Glomerular endothelial cell (primary cell): Measurements from ENCODE around the gene ADIPOR2. TPM values are rescaled to one million over a fixed set of nuclear protein-coding genes. Genes with fewer than 3 reads are reported as not detected.

Source experiments
- DNase-seq: peaks from one replicate; pipeline ENCODE4 v3.0.0-alpha.2; 2011; ENCODE audit warnings: low read depth, low spot score; ENCODE audit errors: extremely low read depth
- total RNA-seq: library from RNA; depleted of rRNA; stranded (reverse); fragments of >200 nt; gene quantifications from 2 replicates; pipeline ENCODE4 v1.2.3, GENCODE V29; 2015

ADIPOR2 gene
- total RNA-seq, 1 donor from 2014 or later: 38.2 TPM

DNA sequence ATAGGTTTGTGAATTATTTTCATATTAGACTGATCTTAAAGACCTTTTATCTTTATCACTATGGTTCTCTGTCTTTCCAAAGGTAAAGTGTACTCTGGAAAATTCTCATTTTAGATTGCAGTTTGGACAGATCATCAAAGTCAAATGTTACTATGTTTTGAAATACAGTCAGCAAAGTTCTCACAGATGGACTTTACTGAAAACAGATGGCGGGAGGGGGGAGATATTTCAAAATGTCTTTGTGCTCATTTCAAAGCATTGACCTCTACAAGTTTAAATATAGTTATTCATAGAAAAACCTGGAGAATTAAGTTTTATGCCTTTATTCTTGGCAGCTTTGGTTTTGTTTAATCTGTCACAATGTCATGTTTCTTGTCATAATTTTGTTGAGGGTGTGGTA lies 77.7 kb downstream of the ADIPOR2 start:
- no peak for DNase-seq

DNA sequence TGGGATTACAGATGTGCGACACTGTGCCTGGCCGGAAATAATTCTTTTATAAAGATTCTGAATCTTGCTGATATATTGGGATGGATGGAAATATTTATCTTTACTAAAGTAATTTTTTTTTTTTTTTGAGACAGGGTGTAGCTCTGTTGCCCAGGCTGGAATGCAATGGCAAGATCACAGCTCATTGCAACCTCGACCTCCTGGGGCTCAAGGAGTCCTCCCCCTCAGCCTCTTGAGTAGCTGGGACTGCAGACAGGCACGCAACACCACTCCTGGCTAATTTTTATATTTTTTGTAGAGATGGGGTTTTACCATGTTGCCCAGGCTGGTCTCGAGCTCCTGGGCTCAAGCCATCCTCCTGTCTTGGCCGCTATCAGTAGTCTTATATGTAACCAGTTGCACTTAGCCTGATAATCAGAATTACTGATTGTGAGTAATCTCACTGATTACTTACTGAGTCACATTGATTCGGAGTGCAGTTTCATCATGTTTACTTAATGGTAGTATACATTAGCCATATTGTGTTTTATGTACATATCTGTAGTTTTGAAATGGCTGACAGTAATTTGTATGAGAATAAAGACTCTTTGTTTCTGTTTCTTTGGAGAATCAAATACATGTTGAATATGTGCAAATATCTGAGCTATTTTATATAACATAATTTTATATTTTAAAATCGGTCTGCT lies 79.1 kb downstream of the ADIPOR2 start:
- no peak for DNase-seq

DNA sequence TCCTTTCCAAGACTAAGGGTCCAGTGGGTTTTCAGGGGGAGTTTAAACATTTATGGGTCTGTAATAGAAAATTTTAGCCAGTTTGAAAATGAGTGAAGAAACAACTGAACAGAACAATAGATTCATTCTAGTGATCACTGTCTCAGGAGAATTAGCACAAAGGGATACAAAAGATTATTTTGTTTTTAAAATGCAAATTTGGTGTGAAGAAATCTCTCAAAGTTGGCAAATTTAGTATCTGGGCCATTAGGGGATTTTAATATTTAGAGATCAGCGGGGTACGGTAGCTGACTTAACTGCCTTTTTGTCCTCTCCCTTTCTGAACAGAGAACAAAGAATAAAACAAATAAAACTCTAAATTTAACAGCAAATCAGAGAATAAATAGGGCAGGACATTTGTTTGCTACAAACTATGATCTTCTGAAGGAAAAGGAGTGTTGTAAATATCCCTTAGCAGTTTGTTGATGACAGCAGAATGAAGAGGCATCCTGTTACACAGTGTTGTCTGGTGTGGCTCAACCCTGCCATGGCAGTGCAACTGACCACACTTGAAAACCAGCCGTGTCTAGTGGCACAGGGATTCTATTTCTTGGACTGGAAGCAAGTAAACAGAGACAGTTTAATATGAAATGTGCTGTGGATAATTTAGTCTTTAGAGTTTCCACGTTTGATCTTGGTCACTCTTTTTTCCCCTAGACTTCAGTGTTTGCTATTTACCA lies 83.2 kb downstream of the ADIPOR2 start:
- no peak for DNase-seq

DNA sequence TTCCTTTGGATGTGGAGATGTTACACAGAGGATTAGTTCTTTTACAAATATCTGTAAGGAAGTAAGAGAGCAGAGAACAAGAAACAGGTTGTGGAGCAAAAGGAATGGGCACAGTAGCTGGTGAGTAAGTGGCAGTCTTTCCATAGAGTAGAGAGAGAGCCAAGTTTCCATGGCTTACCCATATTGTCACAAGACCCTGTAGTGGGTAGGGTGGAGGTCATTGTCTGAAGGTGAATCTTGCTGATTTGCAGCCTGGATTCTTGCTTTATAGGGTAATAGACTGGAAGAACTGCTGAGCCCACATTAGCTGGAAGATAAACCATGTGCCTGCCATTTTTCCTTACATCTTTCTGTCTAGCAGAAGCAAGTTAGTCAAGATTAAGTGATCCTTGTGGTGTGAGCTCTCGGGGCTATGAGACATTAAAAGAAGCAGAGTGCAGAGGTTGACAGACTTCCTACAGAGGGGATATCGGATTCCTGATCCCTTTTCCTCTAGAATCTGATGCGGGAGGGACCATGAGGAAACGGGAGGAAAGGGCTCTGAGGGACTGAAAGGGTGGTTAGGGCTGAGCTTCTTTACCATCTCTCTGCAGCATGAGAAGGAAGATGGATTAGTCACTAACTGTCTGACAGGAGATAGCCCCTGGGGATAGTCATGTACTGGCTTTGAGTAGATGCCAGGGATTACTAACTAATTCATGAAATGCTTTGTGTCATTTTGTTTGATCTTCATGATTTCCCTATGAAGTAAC lies 85.5 kb downstream of the ADIPOR2 start:
- no peak for DNase-seq

DNA sequence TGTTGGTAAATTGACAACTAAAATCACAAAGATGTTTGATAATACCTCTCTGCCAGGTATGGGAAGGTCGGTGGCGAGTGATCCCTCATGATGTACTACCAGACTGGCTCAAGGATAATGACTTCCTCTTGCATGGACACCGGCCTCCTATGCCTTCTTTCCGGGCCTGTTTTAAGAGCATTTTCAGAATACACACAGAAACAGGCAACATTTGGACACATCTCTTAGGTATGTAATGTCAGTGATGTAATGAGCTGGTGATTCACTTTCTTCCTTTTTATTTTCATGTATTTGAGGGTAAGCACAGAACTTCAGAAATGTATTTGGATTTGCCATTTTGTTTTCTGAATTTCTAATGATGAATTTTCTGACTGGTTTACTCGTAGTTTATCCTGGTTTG lies 86.9 kb downstream of the ADIPOR2 start:
- no peak for DNase-seq

DNA sequence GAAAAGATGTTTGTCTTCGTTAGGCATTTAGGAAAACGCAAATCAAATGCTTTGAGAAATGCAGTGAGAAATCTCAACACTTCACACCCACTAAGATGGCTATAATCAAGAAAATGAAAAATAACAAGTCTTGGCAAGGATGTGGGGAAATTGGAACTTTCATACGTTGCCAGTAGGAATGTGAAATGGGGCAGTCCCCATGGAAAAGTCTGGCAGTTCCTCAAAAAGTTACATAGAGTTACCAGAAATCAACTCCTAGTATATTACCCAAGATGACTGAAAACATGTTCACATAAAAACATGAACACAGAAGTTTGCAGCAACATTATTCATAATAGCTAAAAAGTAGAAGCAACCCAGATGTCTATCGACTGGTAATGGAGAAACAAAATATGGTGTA lies 88.0 kb downstream of the ADIPOR2 start:
- DNase-seq: no peak

DNA sequence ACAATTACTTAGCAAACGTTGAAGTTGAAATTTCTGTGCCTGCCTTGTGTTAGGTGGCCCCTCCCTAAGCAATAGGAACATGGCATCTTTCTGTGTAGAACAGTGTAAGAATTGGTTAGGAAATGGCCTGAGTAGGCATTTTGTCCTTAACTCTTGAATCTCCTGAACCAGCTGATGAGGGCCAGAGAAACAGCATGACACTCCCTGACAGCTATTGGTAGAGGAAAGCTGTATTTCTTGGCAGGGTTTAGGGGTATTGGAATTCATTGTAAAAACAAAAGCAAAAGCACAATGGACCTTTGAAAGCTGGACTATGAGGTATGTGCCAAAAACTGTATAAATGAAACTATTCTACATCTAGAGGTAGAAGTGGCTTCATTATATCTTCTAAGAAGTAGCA lies 88.9 kb downstream of the ADIPOR2 start:
- DNase-seq: no peak

DNA sequence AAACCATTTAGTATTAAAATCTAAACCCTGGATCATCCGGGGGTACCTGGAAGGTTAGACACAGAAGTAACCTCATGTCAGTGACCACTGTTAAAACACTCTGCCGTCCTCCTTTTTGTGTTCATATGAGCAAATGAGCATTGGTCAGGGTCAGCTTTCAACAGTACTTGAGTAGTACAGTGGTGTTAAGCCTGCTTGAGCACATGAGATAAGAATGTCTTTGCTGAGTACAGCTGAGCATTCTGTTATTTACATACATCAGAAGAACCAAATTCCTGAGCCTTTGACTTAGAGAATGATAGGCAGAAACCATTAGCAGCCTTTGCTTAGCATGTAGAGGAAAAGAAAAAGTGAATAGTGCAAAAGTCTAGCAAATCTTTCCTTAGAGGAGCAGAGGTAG lies 90.9 kb downstream of the ADIPOR2 start:
- no peak for DNase-seq

DNA sequence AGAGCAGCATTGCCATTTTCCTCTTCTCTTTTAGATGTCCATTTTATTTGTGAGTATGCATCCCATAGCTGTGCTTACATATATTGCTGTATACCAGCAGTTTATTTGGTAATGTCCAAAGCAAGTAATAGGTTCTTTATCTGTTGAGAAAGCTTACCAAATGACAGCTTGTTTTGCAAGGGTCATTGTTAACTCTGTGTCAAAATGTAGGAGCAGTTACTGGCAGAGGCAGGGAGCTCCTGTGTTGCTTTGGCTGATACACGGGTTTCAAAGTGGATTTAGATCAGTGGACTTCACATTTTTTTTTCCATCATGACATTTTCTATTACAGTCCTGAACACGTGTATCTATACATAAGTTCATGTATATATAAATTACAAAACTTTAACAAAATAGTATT lies 91.3 kb downstream of the ADIPOR2 start:
- no peak for DNase-seq

DNA sequence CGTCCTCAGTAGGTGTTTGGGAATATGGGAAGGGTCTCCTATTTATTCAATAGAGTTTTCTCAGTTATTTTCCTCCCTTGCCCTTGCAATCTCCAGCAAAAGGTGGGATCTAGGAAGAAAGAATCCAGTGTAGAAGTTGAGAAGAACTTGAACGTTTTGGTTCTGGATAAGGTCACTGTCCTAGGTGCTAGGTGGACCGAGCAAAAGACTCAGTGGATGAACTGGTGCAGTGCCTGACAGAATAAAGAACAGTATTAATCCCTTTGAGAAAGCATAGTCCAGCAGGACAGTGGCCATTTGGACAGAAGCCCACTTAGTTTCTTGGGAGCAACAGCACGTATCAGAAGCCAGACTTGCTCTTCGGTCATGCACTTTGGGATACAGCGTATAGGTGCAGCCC lies 96.8 kb downstream of the ADIPOR2 start:
- no peak for DNase-seq

DNA sequence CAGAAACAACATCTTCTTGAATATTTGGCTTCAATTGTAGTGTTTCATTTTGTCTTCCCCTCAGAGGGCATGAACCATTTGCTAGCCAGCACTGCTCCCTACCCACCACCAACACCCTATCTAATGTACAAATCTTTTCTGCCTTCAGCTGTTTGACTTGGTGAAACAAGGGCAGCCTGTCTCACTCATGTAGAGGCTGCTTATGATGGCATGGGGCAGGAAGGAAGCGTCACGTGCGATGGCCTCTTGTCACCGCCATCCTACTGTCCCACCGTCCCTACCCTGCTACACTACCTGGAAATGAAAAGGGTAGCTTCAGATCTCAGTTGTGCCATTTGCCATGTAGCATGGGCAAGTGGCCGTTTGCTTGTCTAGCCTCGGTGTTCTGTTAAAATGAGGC lies 99.6 kb downstream of the ADIPOR2 start:
- DNase-seq: no peak

DNA sequence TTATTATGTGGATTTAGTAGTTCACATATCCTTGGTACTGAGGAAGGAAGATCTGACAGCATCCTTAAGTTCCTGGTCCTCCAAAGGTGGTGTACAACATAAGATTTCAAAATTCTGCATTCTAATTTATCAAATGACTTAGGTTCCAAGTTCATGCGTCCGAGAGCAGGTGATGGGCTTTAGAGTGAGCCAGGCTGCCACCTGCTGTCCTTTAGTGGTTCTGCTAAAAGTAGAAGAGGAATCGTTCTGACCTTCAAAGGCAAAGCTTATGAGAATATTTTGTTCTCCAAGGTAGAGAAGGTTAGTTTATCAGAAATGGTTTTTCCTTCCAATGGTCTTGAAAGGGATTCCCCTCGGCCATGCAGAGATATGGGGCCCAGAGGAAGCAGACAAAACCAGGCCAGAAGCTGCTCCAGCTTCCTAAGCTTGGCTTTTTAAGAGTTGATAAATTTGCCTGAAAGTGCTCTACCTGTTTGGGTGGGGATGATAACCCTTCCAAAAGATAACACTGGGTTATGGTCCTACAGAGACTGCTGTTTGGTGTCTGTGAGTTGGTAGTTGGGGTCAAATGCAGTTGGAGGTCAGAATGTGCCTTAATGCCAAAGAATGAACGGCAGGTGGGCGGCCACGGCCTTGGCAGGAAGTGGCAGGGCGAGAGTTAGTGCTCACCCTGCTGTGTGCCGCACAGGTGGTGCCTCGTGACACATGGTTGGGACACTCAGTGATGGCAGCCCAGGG lies 100.4 kb downstream of the ADIPOR2 start:
- no peak for DNase-seq

DNA sequence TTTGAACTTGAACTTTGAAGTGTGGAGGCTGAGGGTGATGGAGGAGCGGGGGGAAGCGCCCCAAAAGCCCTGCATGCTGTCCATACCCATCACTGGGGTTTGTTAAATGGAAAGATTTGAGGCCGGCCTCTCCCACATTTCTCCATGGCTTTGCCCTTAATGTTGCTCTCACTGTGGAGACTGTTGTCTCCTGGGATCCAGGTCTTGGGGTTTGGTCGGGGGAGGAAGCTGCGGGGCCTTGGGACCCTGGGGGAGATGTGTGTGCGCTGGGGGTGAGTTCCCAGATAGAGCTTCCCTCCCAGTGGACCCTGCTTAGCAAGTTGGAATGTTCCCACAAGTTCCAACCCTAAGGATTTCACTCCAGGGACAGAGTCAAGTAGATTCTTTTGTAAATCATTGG lies 101.5 kb downstream of the ADIPOR2 start:
- DNase-seq: no peak

DNA sequence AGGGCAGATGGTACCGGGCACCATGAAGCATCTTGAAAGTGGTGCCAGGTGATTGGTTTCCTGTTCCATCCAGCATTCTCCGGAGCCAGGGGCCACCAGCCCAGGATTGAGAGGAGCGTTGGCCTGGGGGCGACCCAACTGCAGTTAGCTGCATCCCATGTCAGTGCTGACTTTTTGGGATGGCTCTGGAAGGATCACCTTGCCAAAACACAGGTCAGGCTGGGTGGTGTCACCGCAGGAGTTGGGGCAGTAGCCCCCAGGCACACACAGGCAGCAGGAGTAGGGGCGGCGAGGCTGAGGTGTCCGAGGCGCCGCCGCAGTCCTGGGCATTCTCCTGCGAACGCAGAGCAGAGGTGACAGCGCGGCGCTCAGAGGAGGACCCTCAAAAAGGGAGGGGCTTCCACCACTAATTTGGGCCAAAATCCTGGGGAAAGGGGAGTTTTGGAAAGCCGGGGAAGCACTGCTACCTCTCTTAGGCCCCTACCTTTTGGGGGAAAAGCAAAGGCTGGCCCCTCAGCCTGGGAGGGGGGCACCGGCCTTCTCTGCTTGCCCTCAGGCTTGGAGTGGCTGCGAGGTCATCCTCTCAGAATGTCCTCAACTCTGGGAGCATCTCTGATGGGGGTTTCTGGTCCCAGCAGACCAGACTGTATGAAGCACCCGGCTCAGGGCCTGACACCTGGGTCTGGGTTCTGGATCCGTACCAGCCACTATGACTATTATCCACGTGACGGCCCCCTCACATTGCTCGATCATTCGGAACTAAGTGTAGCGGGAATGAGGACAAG lies 102.7 kb downstream of the ADIPOR2 start:
- no peak for DNase-seq

DNA sequence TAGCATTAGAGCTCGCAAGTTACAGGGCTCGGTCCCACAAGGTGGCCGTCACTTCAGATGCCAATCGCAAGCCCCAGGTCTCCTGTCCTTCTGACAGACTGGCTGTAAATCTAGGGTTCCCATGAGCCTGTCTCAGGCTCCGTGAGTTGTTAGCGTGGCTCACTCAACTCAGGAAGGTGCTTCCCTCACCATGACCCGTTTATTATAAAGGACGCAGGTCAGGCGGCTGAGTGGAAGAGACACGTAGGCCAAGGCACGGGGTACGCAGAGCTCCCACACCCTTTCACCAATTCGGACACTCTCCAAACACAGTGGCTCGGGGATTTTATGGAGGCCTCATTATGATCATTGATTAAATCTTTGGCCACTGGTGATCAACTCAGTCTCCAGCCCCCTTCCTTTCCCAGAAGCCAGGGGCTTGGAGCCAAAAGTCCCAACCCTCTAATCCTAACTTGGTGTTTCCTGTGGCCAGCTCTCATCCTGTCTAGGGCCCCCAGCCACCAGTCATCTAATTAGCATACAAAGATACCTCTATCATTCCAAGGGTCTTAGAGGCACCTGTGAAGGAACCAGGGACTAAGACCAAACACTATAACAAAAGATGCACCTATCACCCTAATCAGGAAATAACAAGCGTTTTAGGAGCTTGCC lies 103.7 kb downstream of the ADIPOR2 start:
- no peak for DNase-seq

DNA sequence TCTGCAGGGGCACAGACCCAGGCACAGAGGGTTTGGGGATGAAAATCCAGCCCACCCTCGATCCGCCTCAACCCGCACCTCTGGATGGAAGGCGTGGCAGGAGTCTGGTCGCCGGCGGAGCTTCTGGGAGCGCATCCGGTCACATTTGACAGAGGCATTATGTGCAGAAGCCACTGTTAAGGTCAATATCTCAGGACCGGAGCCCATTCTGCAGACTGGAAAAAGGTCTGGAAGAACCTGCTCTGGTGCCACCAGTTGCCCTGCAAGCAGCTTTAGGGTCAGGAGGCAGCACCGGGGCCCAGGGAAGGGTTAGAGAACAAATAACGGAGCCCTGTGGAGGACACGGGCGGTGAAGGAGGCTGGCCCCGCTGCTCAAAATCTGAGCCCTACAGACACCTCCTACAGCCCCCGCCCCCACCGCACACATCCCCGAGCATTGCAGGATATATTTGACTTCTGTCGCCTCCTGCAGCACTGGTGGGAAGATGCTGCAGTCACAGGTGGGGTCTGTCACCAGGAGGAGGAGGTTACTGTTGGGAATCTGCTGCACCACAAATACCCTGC lies 104.4 kb downstream of the ADIPOR2 start:
- DNase-seq: no peak

DNA sequence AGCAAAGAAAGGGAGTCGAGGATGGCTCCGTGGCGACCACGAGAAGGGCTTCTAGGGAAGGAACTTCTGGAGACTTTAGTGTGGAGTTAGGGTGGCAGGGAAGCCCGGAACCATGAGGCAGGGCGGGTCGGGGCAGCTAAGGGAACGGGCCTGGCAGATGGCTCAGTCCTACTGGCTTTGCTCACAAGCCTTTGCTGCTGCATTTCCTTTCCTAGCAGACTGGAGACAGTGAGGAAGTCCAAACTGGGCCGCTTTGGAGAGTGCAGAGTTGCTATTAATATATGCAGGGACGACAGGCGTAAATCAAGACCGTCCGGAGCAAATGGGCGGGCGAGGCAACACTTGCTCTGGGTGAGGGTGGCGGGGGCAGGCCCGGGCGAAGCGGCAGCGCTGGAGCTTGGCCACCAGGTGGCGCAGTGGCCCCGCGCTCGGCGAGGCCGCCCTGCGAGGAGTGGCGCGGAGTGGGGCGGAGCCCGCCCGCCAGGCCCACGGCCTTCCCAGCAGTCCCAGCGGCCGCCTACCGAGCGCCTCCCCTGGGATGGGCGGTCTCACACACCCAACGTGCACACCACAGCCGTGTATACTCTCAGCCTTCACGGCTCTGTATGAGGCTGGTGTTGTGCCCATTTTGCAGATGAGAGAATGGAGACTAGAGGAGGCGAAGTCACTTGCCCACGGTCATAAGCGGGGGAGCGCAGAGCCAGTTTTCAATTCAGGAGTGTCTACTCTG lies 105.1 kb downstream of the ADIPOR2 start:
- no peak for DNase-seq

DNA sequence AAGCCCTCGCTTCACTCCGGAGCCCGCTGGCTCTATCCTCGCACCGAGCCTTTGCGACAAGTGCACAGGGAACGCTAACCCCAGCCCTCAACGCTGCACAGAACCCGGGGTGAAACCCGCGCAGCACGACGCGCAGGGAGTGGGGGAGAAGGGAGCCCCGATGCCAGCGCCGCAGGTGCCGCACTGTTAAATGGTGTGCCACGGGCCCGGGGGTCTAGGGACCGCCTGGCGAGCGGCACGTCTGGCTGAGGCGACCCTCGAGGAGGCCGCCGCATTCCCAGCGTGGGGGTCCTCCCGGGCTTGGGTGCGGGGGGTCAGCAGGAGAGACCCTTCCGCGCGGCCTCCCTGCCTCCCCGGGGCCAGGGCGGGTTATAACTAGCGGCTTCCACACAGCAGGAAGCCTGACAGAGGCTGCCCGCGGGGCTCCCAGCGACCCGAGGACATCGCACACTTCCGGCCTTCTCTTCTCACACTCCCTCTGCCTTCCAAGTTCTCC lies 105.7 kb downstream of the ADIPOR2 start:
- DNase-seq: no peak
